ENCODE data around the gene ALDH16A1. TPM values are rescaled to one million over a fixed set of nuclear protein-coding genes. Genes with fewer than 3 reads are reported as not detected.

Gene ALDH16A1
- total RNA-seq = 17.2 and 59.2 TPM in 2 replicates

DNA sequence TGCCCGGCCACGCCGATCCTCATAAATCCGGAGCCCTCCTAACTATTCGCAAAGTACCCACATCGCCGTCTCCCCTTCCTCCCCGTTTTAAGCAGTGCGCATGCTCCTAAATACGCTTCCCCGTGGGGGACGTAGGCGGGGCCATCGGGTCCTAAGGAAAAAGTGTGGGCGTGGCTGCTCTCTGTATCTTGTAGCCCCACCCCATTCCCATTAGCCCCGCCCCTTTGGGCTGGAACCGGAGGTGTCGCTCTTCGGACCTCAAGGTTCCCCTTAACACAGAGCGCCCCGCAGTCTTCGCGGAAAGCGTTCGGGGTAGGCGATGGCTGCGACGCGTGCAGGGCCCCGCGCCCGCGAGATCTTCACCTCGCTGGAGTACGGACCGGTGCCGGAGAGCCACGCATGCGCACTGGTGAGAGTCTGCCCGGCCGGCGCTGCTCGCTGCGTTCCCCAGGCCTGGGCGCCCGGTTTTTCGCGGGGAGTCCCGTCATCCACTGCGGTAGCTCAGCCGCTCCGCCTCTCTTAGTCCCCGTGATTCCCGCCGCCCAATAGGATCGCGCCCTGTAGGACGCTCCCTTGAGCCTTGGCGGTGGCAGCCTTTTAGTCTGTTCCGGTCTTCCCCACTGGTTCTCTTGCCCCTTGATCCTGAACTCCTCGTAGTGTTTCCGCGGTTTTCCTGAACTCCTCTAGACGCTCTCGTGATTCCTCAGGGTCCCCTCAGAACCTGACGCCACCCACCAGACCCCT, at the start of gene ALDH16A1:
Gene ALDH16A1 (plus strand): TSS at position 213 of the 744 bp plus-strand sequence. CDS start 107 bp downstream, at position 320.

DNA sequence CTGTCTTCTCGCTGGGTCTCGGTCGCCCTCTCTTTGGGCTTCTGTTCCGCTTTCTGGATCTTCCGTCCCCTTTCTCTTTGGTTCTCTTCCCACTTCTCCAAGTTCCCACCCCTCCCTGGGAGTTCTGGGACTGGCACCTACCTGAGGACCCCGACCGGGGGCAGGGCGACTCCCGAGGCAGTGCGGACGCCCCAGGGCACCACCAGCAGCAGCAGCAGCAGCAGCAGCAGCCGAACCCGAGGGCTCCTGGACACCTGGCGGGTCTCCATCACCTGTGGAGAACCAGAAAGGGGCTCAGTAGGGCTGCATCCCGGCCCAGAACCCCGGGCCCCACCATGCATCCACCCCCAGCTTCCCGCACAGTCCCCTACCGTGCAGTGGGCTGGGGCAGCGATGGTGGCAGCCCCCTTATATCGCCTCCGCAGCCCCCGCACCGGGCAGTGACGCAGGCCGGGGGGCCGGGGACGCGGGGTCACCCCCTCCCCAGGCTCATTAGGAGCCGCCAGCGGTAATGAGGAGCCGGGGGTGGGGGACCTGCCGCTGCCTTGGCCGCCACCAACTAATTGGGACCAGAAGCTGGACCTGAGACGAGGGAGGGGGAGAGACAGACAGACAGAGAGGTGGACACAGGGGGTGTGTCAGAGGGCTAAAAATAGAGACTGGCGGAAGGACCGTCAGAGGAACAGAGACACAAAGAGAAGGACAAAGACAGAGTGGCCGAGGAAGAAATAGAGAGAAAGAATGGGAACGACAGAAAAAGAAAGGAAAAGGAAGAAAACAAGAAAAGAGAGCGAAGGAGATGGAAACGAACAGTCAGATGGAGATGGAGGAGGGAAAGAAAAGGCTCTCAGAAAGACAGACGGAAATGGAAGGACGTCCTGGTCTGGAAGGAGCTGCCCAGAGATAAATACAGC, 29.7 kb upstream of the ALDH16A1 start, which contains the start of gene PTH2:
Gene PTH2 (minus strand): TSS at position 371 of the 914 bp plus-strand sequence. CDS start 102 bp downstream, at position 269.

DNA sequence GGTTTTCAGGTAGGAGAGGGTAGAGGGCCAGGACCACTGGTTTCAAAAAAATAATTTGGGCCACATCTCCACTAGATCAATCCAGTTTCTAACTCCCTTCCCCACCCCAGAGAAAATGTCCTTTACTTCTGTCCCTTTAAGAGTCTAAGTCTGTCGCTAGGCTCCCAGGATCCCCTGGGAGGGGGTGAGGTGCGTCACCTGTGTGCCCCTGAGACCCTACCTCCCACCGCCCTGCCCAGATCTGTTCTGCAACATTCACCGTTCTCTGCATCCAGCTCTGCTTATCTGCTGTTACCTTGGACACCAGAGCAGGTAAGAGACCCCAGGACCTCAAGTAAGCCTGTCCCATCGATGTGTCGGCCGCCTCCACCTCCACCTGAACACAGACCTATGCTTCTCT, 27.8 kb upstream of the ALDH16A1 start, which contains the start of gene GFY:
Gene GFY (plus strand): TSS at position 211 of the 400 bp plus-strand sequence. CDS start 1,043 bp downstream, outside the sequence.

DNA sequence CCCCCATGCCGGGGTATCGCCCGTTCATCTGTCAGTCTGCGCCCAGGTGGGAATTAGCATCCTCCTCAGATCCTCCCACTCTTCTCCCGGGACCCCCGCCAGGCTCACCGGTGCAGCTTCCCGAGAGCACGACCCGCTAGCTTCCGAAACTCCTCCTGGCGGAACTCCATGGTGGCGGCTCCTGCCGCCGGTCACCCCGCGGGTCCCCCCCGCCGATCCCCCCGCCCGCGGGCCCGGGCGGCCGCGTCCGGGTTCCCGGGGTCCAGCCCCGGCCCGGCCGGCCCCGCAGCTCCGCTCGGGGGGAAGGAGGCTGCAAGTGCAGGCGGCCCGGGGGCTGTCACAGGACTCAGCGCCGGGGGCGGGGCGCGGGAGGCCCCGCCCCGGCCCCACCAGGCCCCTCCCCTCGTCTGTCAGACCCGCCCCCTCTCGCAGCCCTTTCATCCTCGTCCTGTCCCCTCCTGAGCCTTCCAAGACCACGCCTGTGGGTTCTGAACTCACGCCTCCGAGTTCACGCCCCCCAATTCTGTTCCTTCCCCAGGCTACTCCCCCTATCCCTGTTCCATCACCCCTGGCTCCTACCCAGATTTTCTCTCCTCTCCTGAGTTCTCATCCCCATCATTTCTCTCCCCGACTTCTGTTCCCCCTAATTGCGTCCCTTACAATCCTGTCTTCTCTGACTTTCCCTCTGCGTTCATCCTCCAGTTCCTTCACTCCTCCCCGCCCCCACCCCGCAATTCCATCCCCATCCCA, 11.6 kb upstream of the ALDH16A1 start, which contains the start of gene SLC17A7:
Gene SLC17A7 (minus strand): TSS at position 318 of the 750 bp plus-strand sequence. CDS start 148 bp downstream, at position 170.

DNA sequence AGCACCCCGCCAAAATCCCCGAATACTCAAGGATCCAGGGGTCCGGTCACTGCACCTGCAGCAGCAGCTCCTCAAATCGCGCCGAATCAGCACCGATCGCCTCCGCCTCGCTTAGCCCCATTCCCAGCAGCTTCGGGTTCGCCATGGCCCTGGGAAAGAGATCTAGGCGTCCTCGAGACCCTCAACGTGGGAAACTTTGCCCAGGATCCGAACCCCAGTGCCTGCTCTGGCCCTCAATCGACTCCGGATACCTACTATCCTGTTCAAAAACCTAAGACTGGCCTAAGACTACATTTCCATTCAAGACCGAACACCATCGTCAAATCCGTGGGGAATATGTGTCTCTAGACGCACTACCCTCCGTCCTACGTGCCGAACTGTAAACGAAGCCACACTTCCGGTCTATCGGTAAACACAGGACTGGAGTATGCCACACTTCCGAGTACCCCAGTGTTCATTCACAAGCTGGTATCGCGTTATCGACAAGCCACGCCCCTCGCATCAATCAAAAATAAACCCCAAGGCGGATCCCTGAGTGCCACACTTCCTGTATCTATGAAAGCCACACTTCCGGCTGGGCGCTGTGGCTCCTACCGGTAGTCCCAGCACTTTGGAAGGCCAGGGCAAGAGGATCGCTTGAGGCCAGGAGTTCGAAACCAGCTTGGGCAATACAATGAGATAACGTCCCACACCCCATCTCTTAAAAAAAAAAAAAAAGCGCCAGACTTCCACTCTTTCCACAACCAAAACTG, 1.4 kb upstream of the ALDH16A1 start, which contains the start of gene PIH1D1:
Gene PIH1D1 (minus strand): TSS at position 385 of the 752 bp plus-strand sequence. CDS start 240 bp downstream, at position 145.

DNA sequence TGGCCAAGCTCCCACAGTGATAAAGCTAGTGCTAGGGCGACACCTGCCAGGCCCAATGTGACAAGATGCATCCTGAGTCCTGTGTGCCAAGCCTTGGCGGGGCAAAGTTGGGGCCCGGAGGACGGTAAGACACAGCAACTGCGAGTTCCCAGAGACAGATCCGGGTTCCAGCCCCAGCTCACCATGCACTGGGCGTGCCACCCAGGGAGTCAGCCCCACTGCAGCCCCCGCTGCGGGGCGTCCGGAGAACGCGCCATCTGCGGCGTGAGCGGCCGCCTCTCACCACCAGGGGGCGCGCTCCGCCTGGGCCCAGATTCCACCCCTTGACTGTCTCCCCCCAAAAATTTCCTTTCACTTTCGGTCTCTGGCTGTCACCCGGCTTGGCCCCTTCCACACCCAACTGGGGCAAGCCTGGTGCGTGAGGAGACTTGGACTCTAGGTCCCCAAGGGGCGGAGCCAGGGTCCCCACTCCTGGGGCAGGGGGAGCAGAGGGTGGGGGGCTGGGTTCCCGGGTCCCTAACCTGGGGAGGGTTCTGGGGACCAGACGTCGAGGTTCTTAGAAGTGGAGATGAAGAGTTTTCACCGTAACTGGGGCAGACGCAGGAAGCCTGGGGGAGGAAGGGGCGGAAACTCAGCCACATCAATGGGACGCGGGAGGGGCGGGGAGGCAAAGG, 21.0 kb downstream of the ALDH16A1 start, which contains the start of gene FLT3LG:
Gene FLT3LG (plus strand): TSS at position 348 of the 674 bp plus-strand sequence. CDS start 425 bp downstream, outside the sequence.

DNA sequence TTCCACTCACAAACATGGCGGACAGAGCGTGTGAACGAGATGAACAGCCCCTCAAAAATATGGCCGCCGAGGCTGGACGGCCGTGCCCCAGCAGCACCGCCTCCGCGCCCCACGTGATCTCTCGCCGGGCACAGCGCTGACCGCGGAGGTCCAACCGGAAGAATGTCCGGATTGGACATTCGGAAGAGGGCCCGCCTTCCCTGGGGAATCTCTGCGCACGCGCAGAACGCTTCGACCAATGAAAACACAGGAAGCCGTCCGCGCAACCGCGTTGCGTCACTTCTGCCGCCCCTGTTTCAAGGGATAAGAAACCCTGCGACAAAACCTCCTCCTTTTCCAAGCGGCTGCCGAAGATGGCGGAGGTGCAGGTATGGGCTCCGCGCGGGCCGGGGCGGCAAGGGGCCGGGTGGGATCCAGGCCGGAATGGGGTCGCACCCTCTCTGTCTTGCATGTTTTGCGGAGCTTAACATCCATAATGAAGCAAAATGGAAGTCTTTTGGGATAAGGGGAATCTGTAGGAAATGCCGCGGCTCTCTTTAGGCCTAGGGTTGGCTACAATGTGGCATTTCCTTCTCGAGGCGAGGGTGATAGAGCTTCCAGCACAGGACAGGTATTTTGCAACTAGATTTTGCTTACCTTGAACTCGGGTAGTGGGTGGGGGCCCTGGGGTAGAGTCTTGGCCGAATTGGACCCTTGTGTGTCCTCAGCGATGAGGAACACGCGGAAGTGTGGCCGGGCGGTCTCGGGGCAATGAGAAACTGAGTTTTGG, 34.4 kb downstream of the ALDH16A1 start, which contains the start of gene RPL13A:
Gene RPL13A (plus strand): TSS at position 332 of the 769 bp plus-strand sequence. CDS start 22 bp downstream, at position 354.

Other genes with a start within 250 kb of the ALDH16A1 start
- gene SLC6A16, start 128.0 kb upstream of the ALDH16A1 start, total RNA-seq = 0.38 and 0.56 TPM in 2 replicates
- gene CD37, start 117.8 kb upstream of the ALDH16A1 start, total RNA-seq = 0.28 TPM in 1 of 2 replicates, not detected in the other
- 14.7 and 25.9 TPM in 2 replicates for gene TEAD2, start 90.8 kb upstream of the ALDH16A1 start, total RNA-seq
- not detected in 2 replicates for gene DKKL1, start 89.3 kb upstream of the ALDH16A1 start, total RNA-seq
- gene KASH5, start 65.0 kb upstream of the ALDH16A1 start, total RNA-seq = not detected in 2 replicates
- gene PTH2, start 29.8 kb upstream of the ALDH16A1 start, total RNA-seq = not detected in 2 replicates
- gene GFY, start 27.8 kb upstream of the ALDH16A1 start, total RNA-seq = not detected in 2 replicates
- gene SLC17A7, start 11.7 kb upstream of the ALDH16A1 start, total RNA-seq = 0.19 and 1.1 TPM in 2 replicates
- gene PIH1D1, start 1.4 kb upstream of the ALDH16A1 start, total RNA-seq = 133 and 157 TPM in 2 replicates
- 1.5 and 3.4 TPM in 2 replicates for gene FLT3LG, start 21.0 kb downstream of the ALDH16A1 start, total RNA-seq
- 2,978 and 3,842 TPM in 2 replicates for gene RPL13A, start 34.4 kb downstream of the ALDH16A1 start, total RNA-seq
- gene RPS11, start 43.2 kb downstream of the ALDH16A1 start, total RNA-seq = 3,515 and 5,692 TPM in 2 replicates
- gene FCGRT, start 59.4 kb downstream of the ALDH16A1 start, total RNA-seq = 19.0 and 69.3 TPM in 2 replicates
- 198 and 257 TPM in 2 replicates for gene RCN3, start 74.8 kb downstream of the ALDH16A1 start, total RNA-seq
- 49.6 and 72.9 TPM in 2 replicates for gene NOSIP, start 127.3 kb downstream of the ALDH16A1 start, total RNA-seq
- gene PRRG2, start 128.1 kb downstream of the ALDH16A1 start, total RNA-seq = 0.19 and 1.1 TPM in 2 replicates
- 1.1 and 1.3 TPM in 2 replicates for gene PRR12, start 138.0 kb downstream of the ALDH16A1 start, total RNA-seq
- 60.8 and 71.9 TPM in 2 replicates for gene RRAS, start 186.9 kb downstream of the ALDH16A1 start, total RNA-seq
- 10.1 and 21.5 TPM in 2 replicates for gene SCAF1, start 189.0 kb downstream of the ALDH16A1 start, total RNA-seq
- gene IRF3, start 212.6 kb downstream of the ALDH16A1 start, total RNA-seq = 48.8 and 80.3 TPM in 2 replicates
- gene BCL2L12, start 212.7 kb downstream of the ALDH16A1 start, total RNA-seq = 2.8 and 12.8 TPM in 2 replicates
- gene PRMT1, start 224.0 kb downstream of the ALDH16A1 start, total RNA-seq = 274 and 493 TPM in 2 replicates
- gene ADM5, start 236.4 kb downstream of the ALDH16A1 start, total RNA-seq = 0.56 and 0.77 TPM in 2 replicates
- 13.0 and 15.5 TPM in 2 replicates for gene CPT1C, start 237.9 kb downstream of the ALDH16A1 start, total RNA-seq

Measured in regular cardiac myocyte (primary cell).